Erythroblast (primary cell): ENCODE data around the gene TMEM165.

ENCODE experiments used
- GATA1 ChIP-seq: IDR thresholded peaks from 2 replicates; pipeline ENCODE4 v1.6.1; 2011; ENCODE audit warnings: low read depth, mild to moderate bottlenecking, control low read depth, low read length, moderate library complexity
- POLR2A ChIP-seq: IDR thresholded peaks from 2 replicates; pipeline ENCODE4 v1.6.1; 2011; ENCODE audit warnings: mild to moderate bottlenecking, low read length

DNA sequence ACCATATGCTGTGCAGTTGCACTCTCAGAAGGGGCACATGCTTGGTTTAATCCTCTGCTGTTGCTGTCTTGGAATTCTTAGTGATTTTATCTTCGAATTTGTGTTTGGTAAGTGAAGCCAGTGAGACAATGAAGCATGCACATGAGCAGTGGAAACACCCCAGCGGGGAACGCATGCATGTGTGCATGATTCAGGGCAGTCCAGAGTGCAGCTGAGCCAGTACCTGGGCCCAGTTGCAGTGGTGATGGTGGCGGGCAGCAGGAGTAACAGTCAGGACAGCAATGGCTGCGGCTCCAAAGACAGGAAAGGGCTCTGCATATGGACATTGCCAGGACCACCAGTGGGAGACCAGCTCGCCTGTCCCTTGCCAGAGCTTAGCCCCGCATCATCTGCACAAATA lies 14.3 kb upstream of the TMEM165 start:
- no peak for TF ChIP-seq POLR2A
- no peak for TF ChIP-seq GATA1
